Nephron progenitor cell (in vitro differentiated cells): ENCODE measurements around the gene SPO11.
A peak's percentile ranks its signal among the peaks of the same experiment; 100 is the strongest.

Experiments
- DNase-seq: peaks from one replicate; pipeline ENCODE4 v3.0.0; 2021
- H3K27ac Mint-ChIP-seq: 2 replicates; pipeline ENCODE4 v1.8.0; 2021; ENCODE audit warnings: mild to moderate bottlenecking, moderate library complexity, mixed read lengths
- H3K27me3 Mint-ChIP-seq: 2 replicates; pipeline ENCODE4 v1.8.0; 2021; ENCODE audit warnings: mild to moderate bottlenecking, low read depth, mixed read lengths; ENCODE audit not compliant: poor library complexity
- H3K36me3 Mint-ChIP-seq: 2 replicates; pipeline ENCODE4 v1.8.0; 2021; ENCODE audit warnings: low read depth, mixed read lengths
- H3K4me1 Mint-ChIP-seq: 2 replicates; pipeline ENCODE4 v1.8.0; 2021; ENCODE audit warnings: mixed read lengths
- H3K4me3 Mint-ChIP-seq: 2 replicates; pipeline ENCODE4 v1.8.0; 2021; ENCODE audit warnings: mild to moderate bottlenecking, moderate library complexity, mixed read lengths
- H3K9me3 Mint-ChIP-seq: 2 replicates; pipeline ENCODE4 v1.8.0; 2021; ENCODE audit warnings: mild to moderate bottlenecking, moderate library complexity, mixed read lengths
- CTCF ChIP-seq: fragments of 200-600 bp; sonication (generic); IDR thresholded peaks from 2 replicates; pipeline ENCODE4 v1.5.0; 2021; ENCODE audit warnings: antibody characterized with exemption

SPO11 gene

GRCh38 chr20:57317316-57317788 lies 12.3 kb upstream of the SPO11 start:
- no peak for DNase-seq

GRCh38 chr20:57317789-57318371 lies 11.7 kb upstream of the SPO11 start:
- H3K27ac Mint-ChIP-seq: peak overlapping the region; percentile 88
- H3K4me1 Mint-ChIP-seq: peaks cover 31% of the 10 kb centered on the region
- H3K36me3 Mint-ChIP-seq: no peaks in the 10 kb centered on the region
- TF ChIP-seq CTCF: no peak
- no peaks in the 10 kb centered on the region for H3K9me3 Mint-ChIP-seq
- no peak overlapping the region for H3K4me3 Mint-ChIP-seq
- H3K27me3 Mint-ChIP-seq: peaks cover 13% of the 10 kb centered on the region
- no peak for DNase-seq

More at GRCh38 chr20:57317316-57317788, 12.3 kb upstream of the SPO11 start:
- Mint-ChIP-seq H3K9me3 (no peaks in the 10 kb centered on the region), H3K27me3 (peaks cover 13% of the 10 kb centered on the region), H3K4me1 (peaks cover 26% of the 10 kb centered on the region), H3K36me3 (no peaks in the 10 kb centered on the region), H3K27ac (peak overlapping the region; percentile 54), H3K4me3 (no peak overlapping the region)
- no peak for TF ChIP-seq CTCF

GRCh38 chr20:57319584-57319983 lies 10.0 kb upstream of the SPO11 start:
- Mint-ChIP-seq H3K27ac (no peak overlapping the region), H3K4me3 (no peak overlapping the region), H3K36me3 (no peaks in the 10 kb centered on the region), H3K4me1 (peaks cover 41% of the 10 kb centered on the region), H3K27me3 (peaks cover 11% of the 10 kb centered on the region), H3K9me3 (no peaks in the 10 kb centered on the region)
- DNase-seq: no peak
- TF ChIP-seq CTCF: no peak

- no peaks in the 10 kb centered on the region for H3K36me3 Mint-ChIP-seq
- no peak for DNase-seq
- H3K4me1 Mint-ChIP-seq: peaks cover 49% of the 10 kb centered on the region
- H3K9me3 Mint-ChIP-seq: no peaks in the 10 kb centered on the region
- H3K27me3 Mint-ChIP-seq: peaks cover 11% of the 10 kb centered on the region
- H3K4me3 Mint-ChIP-seq: no peak overlapping the region
- no peak overlapping the region for H3K27ac Mint-ChIP-seq
- no peak for TF ChIP-seq CTCF
These were observed 9.2 kb upstream of the SPO11 start for GRCh38 chr20:57320358-57320757.

- no peak for TF ChIP-seq CTCF
- Mint-ChIP-seq H3K27ac (no peak overlapping the region), H3K36me3 (no peaks in the 10 kb centered on the region), H3K9me3 (no peaks in the 10 kb centered on the region), H3K4me3 (no peak overlapping the region), H3K27me3 (peaks cover 11% of the 10 kb centered on the region), H3K4me1 (peaks cover 53% of the 10 kb centered on the region)
- DNase-seq: no peak
These were observed 8.5 kb upstream of the SPO11 start for GRCh38 chr20:57321142-57321541.

GRCh38 chr20:57322476-57322875 lies 7.1 kb upstream of the SPO11 start:
- no peaks in the 10 kb centered on the region for H3K9me3 Mint-ChIP-seq
- peak overlapping the region; percentile 53 for H3K27ac Mint-ChIP-seq
- TF ChIP-seq CTCF: no peak
- no peak for DNase-seq
- peaks cover 16% of the 10 kb centered on the region for H3K27me3 Mint-ChIP-seq
- peak overlapping the region; percentile 65 for H3K4me3 Mint-ChIP-seq
- peaks cover 55% of the 10 kb centered on the region for H3K4me1 Mint-ChIP-seq
- H3K36me3 Mint-ChIP-seq: no peaks in the 10 kb centered on the region
